Peyer's patch (tissue), 4 donors: Measurements from ENCODE around the gene DHFR2.

Experiments
- POLR2A ChIP-seq, 2 donors: fragments of 450-650 bp; IDR thresholded peaks; one replicate each; pipeline ENCODE4 v1.5.1; 2017; ENCODE audit warnings: antibody characterized with exemption in 2 of 2, mild to moderate bottlenecking in 2 of 2, moderate library complexity in 2 of 2
- TF ChIP-seq, protein P1 (sequence below), 6 experiments: fragments of 450-650 bp in 4 of 6; fragments of 200-600 bp in 2 of 6; sonication (generic) in 1 of 6; IDR thresholded peaks; one replicate each; pipeline ENCODE4 v1.5.1; 2017 to 2019; ENCODE audit warnings: antibody characterized with exemption in 6 of 6, mild to moderate bottlenecking in 3 of 6, moderate library complexity in 1 of 6

DNA sequence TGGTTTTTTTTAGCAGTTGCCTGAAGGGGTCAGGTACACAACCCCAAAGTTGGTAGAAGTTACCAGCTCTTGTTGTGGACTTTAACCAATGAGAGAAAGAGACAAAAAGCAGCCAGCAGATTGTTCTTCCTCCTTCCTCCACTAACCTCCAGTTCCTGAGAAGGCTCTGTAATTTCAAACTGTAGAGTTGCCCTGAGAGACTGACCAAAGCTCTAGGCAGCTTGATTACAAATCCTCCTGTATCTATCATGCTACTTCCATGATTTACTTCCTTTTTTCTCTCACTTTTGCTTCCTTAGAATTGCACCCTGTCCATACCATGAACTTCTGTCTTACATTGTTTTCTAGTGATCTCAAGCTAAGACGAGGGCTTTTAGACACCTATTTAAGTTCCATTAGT, 29.4 kb upstream of the DHFR2 start:
- TF ChIP-seq, protein P1, sequence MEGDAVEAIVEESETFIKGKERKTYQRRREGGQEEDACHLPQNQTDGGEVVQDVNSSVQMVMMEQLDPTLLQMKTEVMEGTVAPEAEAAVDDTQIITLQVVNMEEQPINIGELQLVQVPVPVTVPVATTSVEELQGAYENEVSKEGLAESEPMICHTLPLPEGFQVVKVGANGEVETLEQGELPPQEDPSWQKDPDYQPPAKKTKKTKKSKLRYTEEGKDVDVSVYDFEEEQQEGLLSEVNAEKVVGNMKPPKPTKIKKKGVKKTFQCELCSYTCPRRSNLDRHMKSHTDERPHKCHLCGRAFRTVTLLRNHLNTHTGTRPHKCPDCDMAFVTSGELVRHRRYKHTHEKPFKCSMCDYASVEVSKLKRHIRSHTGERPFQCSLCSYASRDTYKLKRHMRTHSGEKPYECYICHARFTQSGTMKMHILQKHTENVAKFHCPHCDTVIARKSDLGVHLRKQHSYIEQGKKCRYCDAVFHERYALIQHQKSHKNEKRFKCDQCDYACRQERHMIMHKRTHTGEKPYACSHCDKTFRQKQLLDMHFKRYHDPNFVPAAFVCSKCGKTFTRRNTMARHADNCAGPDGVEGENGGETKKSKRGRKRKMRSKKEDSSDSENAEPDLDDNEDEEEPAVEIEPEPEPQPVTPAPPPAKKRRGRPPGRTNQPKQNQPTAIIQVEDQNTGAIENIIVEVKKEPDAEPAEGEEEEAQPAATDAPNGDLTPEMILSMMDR (IDR thresholded peaks at IDR 0.05) = no peak
- TF ChIP-seq POLR2A (IDR thresholded peaks at IDR 0.05) = no peak
